GM23338 (cell line): Measurements from ENCODE around the gene GGA1.

ENCODE experiments used
- CTCF ChIP-seq, 2 experiments: fragments of 200-600 bp in 1 of 2; sonication (generic) in 1 of 2; conservative IDR thresholded peaks; 2 replicates each; pipeline versions ENCODE4 v1.5.1 to v1.6.1; 2016 to 2017; ENCODE audit warnings: antibody characterized with exemption in 2 of 2, low read depth in 2 of 2, mild to moderate bottlenecking in 2 of 2, moderate library complexity in 1 of 2
- EZH2 ChIP-seq: fragments of 200-600 bp; sonication (generic); IDR thresholded peaks from one replicate; pipeline ENCODE4 v1.8.0; 2017; ENCODE audit warnings: antibody characterized with exemption, mild to moderate bottlenecking, low read depth; ENCODE audit not compliant: unreplicated experiment
- EZH2phosphoT487 ChIP-seq: fragments of 200-600 bp; sonication (generic); IDR thresholded peaks from one replicate; pipeline ENCODE4 v1.8.1; 2018; ENCODE audit warnings: antibody characterized with exemption; ENCODE audit not compliant: unreplicated experiment
- JUNB ChIP-seq: IDR thresholded peaks from one replicate; pipeline ENCODE4 v1.6.1; 2016; ENCODE audit warnings: antibody characterized with exemption; ENCODE audit not compliant: unreplicated experiment
- POLR2AphosphoS5 ChIP-seq: IDR thresholded peaks from 2 replicates; pipeline ENCODE4 v1.6.1; 2016; ENCODE audit warnings: antibody characterized with exemption, low read depth
- TF ChIP-seq, protein P1 (sequence below): IDR thresholded peaks from one replicate; pipeline ENCODE4 v1.6.1; 2018; ENCODE audit warnings: antibody characterized with exemption; ENCODE audit not compliant: unreplicated experiment

- TF ChIP-seq CTCF (conservative IDR thresholded peaks at IDR 0.05; ENCODE audit: low read depth in 2 of 2) (no peak), POLR2AphosphoS5 (no peak), EZH2phosphoT487 (no peak), JUNB (no peak), EZH2 (no peak)
- TF ChIP-seq, protein P1, sequence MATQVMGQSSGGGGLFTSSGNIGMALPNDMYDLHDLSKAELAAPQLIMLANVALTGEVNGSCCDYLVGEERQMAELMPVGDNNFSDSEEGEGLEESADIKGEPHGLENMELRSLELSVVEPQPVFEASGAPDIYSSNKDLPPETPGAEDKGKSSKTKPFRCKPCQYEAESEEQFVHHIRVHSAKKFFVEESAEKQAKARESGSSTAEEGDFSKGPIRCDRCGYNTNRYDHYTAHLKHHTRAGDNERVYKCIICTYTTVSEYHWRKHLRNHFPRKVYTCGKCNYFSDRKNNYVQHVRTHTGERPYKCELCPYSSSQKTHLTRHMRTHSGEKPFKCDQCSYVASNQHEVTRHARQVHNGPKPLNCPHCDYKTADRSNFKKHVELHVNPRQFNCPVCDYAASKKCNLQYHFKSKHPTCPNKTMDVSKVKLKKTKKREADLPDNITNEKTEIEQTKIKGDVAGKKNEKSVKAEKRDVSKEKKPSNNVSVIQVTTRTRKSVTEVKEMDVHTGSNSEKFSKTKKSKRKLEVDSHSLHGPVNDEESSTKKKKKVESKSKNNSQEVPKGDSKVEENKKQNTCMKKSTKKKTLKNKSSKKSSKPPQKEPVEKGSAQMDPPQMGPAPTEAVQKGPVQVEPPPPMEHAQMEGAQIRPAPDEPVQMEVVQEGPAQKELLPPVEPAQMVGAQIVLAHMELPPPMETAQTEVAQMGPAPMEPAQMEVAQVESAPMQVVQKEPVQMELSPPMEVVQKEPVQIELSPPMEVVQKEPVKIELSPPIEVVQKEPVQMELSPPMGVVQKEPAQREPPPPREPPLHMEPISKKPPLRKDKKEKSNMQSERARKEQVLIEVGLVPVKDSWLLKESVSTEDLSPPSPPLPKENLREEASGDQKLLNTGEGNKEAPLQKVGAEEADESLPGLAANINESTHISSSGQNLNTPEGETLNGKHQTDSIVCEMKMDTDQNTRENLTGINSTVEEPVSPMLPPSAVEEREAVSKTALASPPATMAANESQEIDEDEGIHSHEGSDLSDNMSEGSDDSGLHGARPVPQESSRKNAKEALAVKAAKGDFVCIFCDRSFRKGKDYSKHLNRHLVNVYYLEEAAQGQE, result no peak
Observed at GRCh38 chr22:37639771-37640590, 31.3 kb downstream of the GGA1 start.
